Measurements from ENCODE around the gene C1QTNF7.

C1QTNF7 gene

DNA sequence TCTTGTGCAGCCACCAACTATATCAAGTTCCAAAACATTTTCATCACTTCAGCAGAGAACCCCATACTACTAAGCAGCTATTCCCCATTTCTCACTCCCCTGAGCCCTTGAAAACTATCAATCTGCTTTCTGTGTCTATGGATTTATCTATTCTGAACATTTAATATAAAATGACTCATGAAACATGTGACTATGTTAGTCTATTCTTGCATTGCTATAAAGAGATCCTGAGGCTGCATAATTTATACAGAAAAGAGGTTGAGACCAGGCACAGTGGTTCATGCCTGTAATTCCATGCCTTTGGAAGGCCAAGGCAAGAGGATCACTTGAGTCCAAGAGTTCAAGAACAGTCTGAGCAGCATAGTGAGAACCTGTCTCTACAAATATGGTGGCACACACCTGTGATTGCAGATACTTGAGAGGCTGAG, 10.6 kb upstream of the C1QTNF7 start:
- Histone ChIP-seq H3K79me2 (ENCODE audit: control insufficient read depth, low read length) (no peaks in the 10 kb centered on the region), H3K27me3 (ENCODE audit: control insufficient read depth, low read length) (no peaks in the 10 kb centered on the region), H3K4me1 (ENCODE audit: control insufficient read depth, low read length) (peaks cover 38% of the 10 kb centered on the region), H3K27ac (ENCODE audit: low read depth, low read length) (no peak overlapping the region), H3K4me2 (ENCODE audit: low read length) (no peak overlapping the region), H4K20me1 (ENCODE audit: control insufficient read depth, insufficient read depth, low read depth, low read length) (no peaks in the 10 kb centered on the region), H3K36me3 (ENCODE audit: control insufficient read depth, low read length) (no peaks in the 10 kb centered on the region), H3K9me2 (replicated peaks; ENCODE audit: control insufficient read depth, low read length) (no peaks in the 10 kb centered on the region), H3K9me3 (ENCODE audit: control insufficient read depth, insufficient read depth, low read length) (no peaks in the 10 kb centered on the region), H3F3A (ENCODE audit: control insufficient read depth, insufficient read depth) (no peaks in the 10 kb centered on the region), H3K4me3 (ENCODE audit: low read length) (no peak overlapping the region)
- TF ChIP-seq, protein P1, sequence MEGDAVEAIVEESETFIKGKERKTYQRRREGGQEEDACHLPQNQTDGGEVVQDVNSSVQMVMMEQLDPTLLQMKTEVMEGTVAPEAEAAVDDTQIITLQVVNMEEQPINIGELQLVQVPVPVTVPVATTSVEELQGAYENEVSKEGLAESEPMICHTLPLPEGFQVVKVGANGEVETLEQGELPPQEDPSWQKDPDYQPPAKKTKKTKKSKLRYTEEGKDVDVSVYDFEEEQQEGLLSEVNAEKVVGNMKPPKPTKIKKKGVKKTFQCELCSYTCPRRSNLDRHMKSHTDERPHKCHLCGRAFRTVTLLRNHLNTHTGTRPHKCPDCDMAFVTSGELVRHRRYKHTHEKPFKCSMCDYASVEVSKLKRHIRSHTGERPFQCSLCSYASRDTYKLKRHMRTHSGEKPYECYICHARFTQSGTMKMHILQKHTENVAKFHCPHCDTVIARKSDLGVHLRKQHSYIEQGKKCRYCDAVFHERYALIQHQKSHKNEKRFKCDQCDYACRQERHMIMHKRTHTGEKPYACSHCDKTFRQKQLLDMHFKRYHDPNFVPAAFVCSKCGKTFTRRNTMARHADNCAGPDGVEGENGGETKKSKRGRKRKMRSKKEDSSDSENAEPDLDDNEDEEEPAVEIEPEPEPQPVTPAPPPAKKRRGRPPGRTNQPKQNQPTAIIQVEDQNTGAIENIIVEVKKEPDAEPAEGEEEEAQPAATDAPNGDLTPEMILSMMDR (IDR thresholded peaks at IDR 0.05; ENCODE audit: low read depth, low read length, poor library complexity, severe bottlenecking), result no peak
- no peak for TF ChIP-seq EZH2phosphoT487 (IDR thresholded peaks at IDR 0.05; ENCODE audit: borderline replicate concordance, low read length)

GRCh38 chr4:15418956-15419355, 8.9 kb upstream of the C1QTNF7 start:
- H3F3A ChIP-seq (ENCODE audit: control insufficient read depth, insufficient read depth), result no peaks in the 10 kb centered on the region
- H3K79me2 ChIP-seq (ENCODE audit: control insufficient read depth, low read length), result no peaks in the 10 kb centered on the region
- no peak for TF ChIP-seq EZH2phosphoT487 (IDR thresholded peaks at IDR 0.05; ENCODE audit: borderline replicate concordance, low read length)
- TF ChIP-seq, protein P1 (IDR thresholded peaks at IDR 0.05; ENCODE audit: low read depth, low read length, poor library complexity, severe bottlenecking), result no peak
- H3K36me3 ChIP-seq (ENCODE audit: control insufficient read depth, low read length), result no peaks in the 10 kb centered on the region
- peaks cover 21% of the 10 kb centered on the region for H3K4me1 ChIP-seq (ENCODE audit: control insufficient read depth, low read length)
- H4K20me1 ChIP-seq (ENCODE audit: control insufficient read depth, insufficient read depth, low read depth, low read length), result no peaks in the 10 kb centered on the region
- H3K9me2 ChIP-seq (replicated peaks; ENCODE audit: control insufficient read depth, low read length), result no peaks in the 10 kb centered on the region
- H3K4me3 ChIP-seq (ENCODE audit: low read length), result no peak overlapping the region
- no peaks in the 10 kb centered on the region for H3K27me3 ChIP-seq (ENCODE audit: control insufficient read depth, low read length)
- no peak overlapping the region for H3K4me2 ChIP-seq (ENCODE audit: low read length)
- H3K9me3 ChIP-seq (ENCODE audit: control insufficient read depth, insufficient read depth, low read length), result no peaks in the 10 kb centered on the region
- no peak overlapping the region for H3K27ac ChIP-seq (ENCODE audit: low read depth, low read length)

DNA sequence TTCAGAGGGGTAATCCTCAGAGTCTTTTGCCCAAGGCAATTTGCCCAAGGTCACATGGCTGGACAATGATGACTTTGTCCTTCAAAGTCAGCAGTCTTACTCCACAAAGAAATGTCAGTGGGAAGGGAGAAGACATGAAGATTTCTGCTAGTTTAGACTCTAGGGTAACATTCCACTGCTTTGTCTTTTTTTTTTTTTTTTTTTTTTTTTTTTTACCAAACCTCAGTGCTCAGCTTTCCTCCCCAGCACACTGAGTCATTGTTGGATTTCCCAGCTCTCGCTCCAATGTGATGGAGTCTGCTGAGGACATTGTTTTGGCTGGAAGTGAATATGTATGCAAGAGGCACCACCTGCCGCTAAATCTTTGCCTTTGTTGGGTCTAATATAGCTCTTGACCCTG, 7.2 kb upstream of the C1QTNF7 start:
- no peak for TF ChIP-seq EZH2phosphoT487 (IDR thresholded peaks at IDR 0.05; ENCODE audit: borderline replicate concordance, low read length)
- TF ChIP-seq, protein P1 (IDR thresholded peaks at IDR 0.05; ENCODE audit: low read depth, low read length, poor library complexity, severe bottlenecking), result no peak
- Histone ChIP-seq H3K9me3 (ENCODE audit: control insufficient read depth, insufficient read depth, low read length) (no peaks in the 10 kb centered on the region), H3K27me3 (ENCODE audit: control insufficient read depth, low read length) (peaks cover 7% of the 10 kb centered on the region), H3F3A (ENCODE audit: control insufficient read depth, insufficient read depth) (no peaks in the 10 kb centered on the region), H3K4me2 (ENCODE audit: low read length) (no peak overlapping the region), H3K36me3 (ENCODE audit: control insufficient read depth, low read length) (no peaks in the 10 kb centered on the region), H3K79me2 (ENCODE audit: control insufficient read depth, low read length) (no peaks in the 10 kb centered on the region), H3K4me1 (ENCODE audit: control insufficient read depth, low read length) (peaks cover 10% of the 10 kb centered on the region), H3K27ac (ENCODE audit: low read depth, low read length) (no peak overlapping the region), H3K4me3 (ENCODE audit: low read length) (no peak overlapping the region), H3K9me2 (replicated peaks; ENCODE audit: control insufficient read depth, low read length) (no peaks in the 10 kb centered on the region), H4K20me1 (ENCODE audit: control insufficient read depth, insufficient read depth, low read depth, low read length) (no peaks in the 10 kb centered on the region)
